HG02610 (cell line): ENCODE measurements around the gene TAPBP.
"Not testable (repeated sequence)": the region's sequence is repeated elsewhere in the genome, so short reads cannot be mapped to it uniquely, and the experiment has no call there.

Experiments used
- ATAC-seq: cut with Tn5 transposase; IDR thresholded peaks from one replicate; pipeline ENCODE4 v1.9.1; 2021; ENCODE audit warnings: mild to moderate bottlenecking, moderate library complexity; ENCODE audit not compliant: unreplicated experiment

TAPBP gene

DNA sequence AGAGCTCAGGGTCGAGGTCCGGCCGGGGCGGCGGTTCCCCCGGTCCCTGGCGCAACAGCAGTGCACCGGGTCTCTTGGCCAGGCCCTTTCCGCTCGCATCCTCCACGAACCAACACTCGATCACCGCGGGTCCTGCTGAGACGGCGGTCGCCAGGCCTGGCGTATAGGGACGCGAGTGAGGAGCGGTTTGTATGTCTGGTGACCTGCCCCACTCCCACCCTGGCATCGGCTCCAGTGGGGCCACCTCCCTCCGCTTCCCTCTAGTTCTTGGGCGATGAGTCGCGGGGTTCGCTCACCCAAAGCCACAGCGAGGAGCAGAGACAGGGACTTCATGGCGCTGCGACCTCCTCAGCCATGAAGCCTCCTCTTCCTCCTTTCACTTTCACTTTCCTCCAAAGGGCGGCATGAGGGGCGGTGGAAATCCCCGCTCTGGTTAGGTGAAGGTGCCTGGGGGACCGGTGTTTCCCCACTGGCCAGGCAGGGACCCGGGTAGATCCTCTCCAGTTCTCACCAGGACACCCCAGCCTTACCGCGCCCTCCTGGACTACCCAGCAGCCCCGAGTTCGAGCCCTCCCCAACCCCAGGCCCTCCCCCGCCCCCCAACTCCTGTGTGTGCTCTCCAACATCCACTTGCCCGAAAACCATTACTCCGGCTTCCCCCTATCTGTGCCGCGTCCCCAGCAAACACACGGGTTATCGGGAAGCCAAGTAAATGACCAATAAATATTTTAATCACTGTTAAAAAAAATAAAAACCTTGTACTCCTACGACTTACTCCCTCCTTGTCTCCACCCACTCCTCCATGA, at the start of gene TAPBP:
Gene TAPBP (minus strand): TSS at position 370 of the 806 bp plus-strand sequence. CDS start 37 bp downstream, at position 333.
- peak; percentile 35 for ATAC-seq

DNA sequence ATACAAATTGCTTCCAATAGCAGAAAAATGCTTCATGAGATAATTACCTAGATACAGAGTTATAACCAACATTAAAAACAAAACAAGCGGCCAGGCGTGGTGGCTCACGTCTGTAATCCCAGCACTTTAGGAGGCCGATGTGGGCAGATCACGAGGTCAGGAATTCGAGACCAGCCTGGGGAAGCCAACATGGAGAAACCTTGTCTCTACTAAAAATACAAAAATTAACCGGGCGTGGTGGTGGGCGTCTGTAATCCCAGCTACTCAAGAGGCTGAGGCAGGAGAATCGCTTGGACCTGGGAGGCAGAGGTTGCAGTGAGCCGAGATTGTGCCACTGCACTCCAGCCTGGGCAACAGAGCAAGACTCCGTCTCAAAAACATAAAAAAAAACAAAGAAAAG, 49.6 kb upstream of the TAPBP start:
- not testable (repeated sequence) for ATAC-seq

DNA sequence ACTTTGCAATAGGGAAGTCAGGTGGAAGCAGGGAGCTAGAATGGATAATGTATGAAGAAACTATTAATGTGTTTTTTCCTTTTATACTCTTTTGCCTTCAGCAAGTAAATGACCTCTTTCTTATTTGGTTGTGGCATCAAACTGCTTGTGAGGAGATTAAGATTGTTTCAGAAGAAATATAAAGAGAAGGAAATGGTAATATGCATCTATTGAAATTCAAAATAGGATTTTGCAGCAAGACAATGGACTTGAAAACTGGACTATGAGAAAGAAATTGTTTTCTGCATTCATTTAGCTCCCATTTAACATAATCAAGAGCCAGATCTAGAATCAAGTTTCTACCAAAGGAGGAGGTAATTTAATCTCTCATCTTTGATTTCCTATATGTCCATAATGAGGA, 45.5 kb upstream of the TAPBP start:
- ATAC-seq = no peak

DNA sequence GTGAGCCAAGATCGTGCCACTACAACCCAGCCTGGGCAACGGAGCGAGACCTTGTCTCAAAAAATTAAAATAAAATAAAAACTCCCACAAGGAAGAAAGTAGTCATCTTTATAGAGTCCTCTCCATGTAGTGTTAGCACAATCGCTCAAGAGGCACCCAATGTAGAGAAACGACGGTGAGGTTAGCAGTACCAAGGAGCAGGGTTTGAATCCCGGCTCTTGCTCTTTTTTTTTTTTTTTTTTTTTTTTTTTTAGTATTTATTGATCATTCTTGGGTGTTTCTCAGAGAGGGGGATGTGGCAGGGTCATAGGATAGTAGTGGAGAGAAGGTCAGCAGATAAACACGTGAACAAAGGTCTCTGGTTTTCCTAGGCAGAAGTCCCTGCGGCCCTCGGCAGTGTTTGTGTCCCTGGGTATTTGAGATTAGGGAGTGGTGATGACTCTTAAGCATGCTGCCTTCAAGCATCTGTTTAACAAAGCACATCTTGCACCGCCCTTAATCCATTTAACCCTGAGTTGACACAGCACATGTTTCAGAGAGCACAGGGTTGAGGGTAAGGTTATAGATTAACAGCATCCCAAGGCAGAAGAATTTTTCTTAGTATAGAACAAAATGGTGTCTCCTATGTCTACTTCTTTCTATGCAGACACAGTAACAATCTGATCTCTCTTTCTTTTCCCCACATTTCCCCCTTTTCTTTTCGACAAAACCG, 43.4 kb upstream of the TAPBP start:
- ATAC-seq = not testable (repeated sequence)

DNA sequence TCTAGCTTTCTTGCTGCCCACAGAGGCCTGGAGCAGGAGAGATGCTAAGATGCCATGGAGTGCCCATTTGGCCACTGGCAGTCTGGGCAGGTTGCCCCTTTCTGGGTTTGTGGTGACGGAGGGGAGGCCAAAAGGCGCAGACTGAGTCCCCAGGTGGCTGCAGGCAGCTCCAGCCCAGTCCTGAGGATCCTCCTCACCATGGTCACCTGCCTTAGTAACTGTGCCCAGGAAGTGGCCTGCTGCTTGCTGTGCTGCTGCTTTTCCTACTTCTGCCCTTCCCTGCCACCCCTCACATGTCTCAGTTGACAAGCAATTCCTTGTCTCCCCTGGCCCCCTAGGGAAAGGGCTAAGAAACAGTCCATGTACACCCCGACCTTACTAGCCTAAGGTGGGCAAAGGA, 42.4 kb upstream of the TAPBP start:
- no peak for ATAC-seq

DNA sequence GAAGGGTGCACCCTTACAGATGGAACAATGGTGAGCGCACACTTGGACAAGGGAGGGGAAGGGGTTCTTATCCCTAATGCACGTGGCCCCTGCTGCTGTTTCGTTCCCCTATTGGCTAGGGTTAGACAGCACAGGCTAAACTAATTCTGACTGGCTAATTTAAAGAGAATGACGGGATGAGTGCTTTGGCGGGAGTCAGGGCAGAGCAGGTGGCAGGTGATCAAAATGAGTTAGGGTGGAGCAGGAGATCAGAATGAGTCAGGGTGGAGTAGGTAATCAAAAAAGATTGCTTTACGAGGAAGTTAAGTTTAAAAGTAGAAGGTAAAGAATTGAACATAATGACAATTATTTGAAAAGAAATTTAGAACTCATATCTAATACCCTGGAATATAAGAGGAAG, 42.0 kb upstream of the TAPBP start:
- not testable (repeated sequence) for ATAC-seq

DNA sequence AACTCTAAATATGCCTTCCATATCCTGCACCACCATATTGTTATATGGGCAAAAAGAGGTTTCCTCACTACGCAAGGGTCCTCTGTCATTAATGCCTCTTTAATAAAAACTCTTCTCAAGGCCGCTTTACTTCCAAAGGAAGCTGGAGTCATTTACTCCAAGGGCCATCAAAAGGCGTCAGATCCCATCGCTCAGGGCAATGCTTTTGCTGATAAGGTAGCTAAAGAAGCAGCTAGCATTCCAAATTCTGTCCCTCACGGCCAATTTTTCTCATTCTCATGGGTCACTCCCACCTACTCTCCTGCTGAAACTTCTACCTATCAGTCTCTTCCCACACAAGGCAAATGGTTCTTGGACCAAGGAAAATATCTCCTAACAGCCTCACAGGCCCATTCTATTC, 33.9 kb upstream of the TAPBP start:
- no peak for ATAC-seq

DNA sequence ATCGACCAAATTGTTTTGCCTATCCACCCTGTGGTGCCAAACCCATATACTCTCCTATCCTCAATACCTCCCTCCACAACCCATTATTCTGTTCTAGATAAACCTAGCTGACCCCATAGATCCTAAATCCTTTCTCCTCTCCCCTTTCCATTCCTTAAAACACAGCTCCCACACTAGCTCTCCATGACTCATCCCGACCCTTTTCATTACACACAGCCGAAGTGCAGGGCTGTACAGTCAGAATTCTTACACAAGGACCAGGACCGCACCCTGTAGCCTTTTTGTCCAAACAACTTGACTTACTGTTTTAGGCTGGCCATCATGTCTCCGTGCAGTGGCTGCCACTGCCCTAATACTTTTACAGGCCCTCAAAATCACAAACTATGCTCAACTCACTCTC, 33.1 kb upstream of the TAPBP start:
- ATAC-seq = not testable (repeated sequence)

DNA sequence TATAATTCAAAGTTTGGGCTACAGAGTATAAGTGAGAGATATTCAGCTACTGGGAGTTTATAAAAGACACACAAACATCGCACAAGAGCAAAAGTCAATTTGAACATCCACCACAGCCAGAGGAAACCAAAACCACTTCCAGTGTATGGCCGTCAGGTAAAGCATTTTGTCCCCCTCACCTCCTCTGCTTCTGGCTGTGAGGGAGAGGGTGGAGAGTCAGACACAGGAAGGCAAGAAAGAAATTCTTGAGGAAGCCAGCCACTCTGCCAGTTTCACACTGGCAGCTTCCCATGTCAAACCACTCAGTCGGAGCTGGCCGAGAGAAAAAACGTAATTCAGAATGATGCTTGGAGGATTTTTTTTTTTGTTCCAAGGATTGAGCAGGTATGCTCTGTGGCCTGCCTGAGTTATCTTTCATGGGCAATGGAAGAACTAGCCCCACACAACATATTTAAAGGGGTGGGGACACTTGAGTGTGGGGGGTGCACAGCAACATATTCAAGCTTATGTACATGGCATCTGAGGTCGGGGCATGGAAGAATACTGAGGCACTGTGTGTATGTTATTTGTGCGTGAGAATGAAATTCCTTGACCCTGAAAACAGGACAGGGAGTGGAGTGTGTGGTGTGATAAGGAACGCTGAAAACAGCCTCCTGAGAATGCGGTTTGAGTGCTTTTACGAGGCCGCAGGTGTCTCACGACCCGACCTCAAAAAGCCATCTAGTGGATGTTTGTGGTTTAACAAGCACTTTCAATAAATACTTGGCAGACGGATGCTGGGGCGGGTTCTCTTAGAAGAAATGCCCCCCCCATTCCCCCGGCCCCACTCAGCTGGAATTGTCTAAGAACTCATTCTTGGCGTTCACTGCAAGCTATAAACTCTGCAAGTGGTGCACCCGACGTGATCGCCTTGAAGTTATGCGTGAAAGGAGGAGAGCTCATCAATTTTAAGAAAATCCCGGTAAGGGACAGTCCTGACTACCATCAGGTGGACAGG, 31.1 kb upstream of the TAPBP start:
- ATAC-seq = no peak

DNA sequence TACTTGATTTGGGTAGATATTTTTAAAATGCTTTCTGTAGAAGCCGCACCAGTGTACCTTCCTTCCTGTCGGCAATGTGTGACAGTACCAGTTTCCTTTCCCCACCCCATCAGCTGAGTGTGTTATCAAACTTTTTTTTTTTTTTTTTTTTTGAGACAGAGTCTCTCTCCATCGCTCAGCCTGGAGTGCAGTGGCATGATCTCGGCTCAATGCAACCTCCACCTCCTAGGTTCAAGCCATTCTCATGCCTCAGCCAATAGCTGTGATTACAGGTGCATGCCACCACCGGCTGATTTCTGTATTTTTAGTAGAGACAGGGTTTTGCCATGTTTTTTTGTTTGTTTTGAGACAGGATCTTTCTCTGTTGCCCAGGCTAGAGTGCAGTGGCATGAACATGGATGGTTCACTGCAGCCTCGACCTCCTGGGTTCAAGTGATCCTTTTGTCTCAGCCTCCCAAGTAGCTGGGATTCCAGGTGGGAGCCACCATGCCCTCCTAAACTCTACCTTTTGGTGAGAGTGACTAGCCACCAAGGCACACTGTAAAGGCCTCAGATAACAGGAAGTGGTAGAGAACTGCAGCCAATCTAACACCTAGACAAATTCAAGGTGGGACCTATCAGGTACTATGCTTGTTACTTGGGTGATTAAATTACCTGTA, 30.2 kb upstream of the TAPBP start:
- ATAC-seq = peak; percentile 38

DNA sequence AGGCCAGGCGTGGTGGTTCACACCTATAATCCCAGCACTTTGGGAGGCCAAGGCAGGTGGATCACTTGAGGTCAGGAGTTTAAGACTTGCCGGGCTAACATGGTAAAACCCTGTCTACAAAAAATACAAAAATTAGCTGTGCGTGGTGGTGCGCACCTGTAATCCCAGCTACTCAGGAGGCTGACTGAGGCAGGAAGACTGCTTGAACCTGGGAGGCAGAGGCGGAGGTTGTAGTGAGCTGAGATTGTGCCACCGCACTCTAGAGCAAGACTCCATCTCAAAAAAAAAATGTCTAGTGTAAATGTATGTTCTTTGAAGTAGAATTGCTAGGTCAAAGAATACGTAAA, 29.7 kb upstream of the TAPBP start:
- ATAC-seq = not testable (repeated sequence)

DNA sequence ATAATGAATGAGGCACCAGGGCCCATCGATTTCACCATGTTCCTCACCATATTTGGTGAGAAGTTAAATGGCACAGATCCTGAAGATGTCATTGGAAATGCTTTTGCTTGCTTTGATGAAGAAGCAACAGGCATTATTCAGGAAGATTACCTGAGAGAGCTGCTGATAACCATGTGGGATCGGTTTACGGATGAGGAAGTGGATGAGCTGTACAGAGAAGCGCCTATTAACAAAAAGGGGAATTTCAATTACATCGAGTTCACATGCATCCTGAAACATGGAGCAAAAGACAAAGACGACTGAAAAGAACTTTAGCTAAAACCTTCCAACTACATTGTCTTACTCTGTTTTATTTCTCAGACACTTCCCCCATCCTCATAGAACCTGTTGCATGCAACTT, 25.3 kb upstream of the TAPBP start:
- no peak for ATAC-seq

DNA sequence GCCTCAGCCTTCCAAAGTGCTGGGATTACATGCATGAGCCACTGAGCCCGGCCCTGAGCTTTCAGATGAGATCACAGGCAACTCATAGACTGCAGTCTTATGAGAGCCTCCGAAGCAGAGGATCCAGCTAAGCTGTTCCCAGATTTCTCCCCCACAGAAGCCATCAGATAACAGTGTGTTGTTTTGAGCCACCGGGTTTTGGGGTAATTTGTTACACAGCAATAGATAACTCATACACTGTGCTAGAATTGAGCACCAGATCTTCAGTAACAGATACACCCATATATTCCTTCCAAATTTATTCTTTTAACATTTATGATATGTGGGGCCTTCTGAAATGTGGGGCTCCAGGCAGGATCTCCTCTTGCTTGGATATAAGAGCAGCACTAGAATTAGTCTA, 22.6 kb upstream of the TAPBP start:
- ATAC-seq = no peak

DNA sequence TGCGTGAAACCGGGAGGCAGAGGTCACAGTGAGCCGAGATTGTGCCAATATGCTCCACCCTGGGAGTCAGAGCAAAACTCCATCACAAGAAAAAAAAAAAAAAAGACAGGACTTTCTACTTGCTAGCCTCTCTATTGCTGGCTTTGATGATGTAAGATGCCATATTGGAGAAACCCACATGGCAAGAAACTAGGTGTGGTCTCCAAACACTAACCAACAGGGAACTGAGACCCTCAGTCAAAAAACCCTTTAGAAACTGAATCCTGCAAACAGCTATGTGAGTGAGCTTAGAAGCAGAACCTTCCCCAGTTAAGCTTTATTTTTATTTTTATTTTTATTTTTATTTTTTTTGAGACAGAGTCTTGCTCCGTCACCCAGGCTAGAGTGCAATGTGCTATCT, 22.0 kb upstream of the TAPBP start:
- ATAC-seq = no peak

DNA sequence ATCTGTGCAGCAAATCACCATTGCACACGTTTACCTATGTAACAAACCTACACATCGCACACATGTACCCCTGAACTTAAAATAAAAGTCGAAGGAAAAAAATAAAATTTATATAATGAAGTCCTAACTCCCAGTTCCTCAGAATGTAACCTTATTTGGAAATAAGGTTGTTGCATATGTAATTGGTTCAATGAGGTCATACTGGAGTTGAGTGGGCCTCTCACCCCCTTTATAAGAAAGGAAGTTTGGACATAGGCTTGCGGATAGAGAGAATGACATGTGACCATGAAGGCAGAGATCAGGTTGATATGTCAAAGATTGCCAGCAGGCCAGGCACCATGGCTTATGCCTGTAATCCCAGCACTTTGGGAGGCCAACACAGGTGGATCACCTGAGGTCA, 19.8 kb upstream of the TAPBP start:
- ATAC-seq = no peak

DNA sequence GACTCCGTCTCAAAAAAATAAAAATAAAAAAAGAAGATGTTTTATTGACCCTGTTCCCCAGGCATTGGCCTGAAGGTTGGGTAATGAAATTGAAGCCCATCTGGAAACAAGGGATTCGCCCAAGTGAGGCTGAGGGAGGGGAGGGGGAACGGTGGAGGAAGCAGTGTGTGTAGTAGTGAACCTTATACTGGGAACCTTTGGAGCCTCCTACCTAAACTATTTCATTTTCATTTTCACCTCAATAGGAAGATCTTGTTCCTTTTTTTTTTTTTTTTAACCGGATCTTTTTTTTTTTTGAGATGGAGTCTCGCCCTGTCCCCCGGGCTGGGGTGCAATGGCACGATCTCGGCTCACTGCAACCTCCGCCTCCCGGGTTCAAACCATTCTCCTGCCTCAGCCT, 16.9 kb upstream of the TAPBP start:
- ATAC-seq = no peak

DNA sequence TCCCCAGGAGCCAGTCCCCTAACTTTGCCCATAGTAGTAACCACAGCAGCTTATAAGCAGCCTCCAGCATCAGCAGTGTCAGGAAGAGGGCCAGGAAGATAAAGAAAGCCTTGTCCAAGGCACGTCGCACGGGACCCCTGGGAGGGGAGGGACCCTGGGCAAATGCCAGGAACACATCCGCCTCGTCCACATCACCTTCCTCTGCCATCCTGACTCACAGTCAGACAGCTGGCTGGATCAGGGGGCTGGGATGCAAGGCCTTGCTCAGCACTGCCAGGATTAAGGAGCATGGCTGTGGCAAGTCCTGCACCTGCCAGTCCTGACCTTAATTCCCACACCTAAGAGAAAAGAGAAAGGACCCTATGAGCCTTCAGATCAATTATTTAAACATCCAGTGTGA, 15.2 kb upstream of the TAPBP start:
- no peak for ATAC-seq

DNA sequence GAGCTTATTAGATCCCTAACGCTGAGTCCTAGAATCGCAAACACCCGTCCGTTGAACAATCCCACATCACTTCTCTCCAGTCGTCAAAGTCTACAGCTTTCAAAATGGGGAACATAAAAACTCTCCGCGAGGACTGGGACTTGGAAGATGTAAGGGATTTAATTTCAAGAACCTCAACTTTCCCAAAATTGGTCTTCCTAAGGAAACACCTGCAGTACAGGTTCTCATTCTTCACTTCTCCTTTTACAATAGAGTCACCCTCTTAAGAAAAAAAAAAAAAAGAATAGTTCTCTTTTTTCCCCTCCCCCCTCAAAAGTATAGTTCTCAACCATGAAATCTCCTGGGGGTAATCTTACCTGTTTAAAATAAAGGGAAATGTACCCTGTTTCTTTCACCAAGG, 10.2 kb upstream of the TAPBP start:
- ATAC-seq = no peak

DNA sequence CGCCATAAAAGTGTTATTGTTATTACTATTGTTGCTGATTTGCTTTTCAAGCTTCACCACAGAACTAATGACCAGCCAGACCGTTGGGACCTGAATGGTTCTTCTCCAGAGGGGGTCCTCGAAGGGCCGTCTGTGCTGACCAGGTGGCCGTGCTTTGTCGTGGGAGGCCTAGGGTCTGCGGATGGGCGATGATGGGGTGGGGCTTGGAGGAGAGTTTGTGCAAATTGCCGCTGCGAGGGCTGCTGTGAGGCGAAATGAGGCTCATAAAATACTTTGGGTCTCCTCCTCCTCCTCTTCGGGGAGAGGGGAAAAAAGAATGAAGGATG, 9.7 kb upstream of the TAPBP start:
- ATAC-seq = no peak

DNA sequence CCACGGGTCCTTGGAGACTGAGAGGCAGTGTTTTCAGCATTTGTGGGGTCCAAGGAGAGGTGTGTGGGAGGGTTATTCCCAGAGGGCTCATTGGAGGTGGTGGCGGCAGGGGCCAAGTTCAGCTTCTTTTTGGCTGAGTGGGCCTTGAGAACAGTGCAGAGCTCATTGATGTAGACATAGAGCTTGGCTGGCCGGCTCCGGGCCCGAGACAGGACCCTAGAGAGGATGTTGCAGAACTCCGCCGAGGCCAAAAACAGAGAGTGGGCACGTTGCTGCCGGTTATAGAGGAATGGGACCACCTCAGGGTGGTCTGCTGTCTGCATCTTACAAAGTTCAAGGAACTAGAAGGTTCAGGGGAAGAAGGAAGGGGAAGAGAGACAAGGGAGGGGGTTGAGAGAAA, 7.3 kb upstream of the TAPBP start:
- no peak for ATAC-seq
